ENCODE measurements around the gene RPS6KA2.
"Not testable (repeated sequence)": the region's sequence is repeated elsewhere in the genome, so short reads cannot be mapped to it uniquely, and the experiment has no call there.

Gene RPS6KA2

GRCh38 chr6:166538297-166539010 lies 88.6 kb downstream of the RPS6KA2 start:
- no peak overlapping the region for H3K4me3 ChIP-seq (ENCODE audit: low read length)
- TF ChIP-seq ZNF274 (IDR thresholded peaks at IDR 0.05; ENCODE audit: low read depth, low read length): no peak

GRCh38 chr6:166534658-166535406 lies 92.2 kb downstream of the RPS6KA2 start:
- TF ChIP-seq ZNF274 (IDR thresholded peaks at IDR 0.05; ENCODE audit: low read depth, low read length): no peak

GRCh38 chr6:166533205-166533824 lies 93.7 kb downstream of the RPS6KA2 start:
- TF ChIP-seq ZNF274 (IDR thresholded peaks at IDR 0.05; ENCODE audit: low read depth, low read length): no peak

More at GRCh38 chr6:166534658-166535406, 92.2 kb downstream of the RPS6KA2 start:
- no peak overlapping the region for H3K4me3 ChIP-seq (ENCODE audit: low read length)

GRCh38 chr6:166532302-166532701 lies 94.7 kb downstream of the RPS6KA2 start:
- TF ChIP-seq ZNF274 (IDR thresholded peaks at IDR 0.05; ENCODE audit: low read depth, low read length): no peak
- no peak overlapping the region for H3K4me3 ChIP-seq (ENCODE audit: low read length)

More at GRCh38 chr6:166533205-166533824, 93.7 kb downstream of the RPS6KA2 start:
- no peak overlapping the region for H3K4me3 ChIP-seq (ENCODE audit: low read length)

GRCh38 chr6:166530211-166531095 lies 96.6 kb downstream of the RPS6KA2 start:
- H3K4me3 ChIP-seq (ENCODE audit: low read length): no peak overlapping the region
- TF ChIP-seq ZNF274 (IDR thresholded peaks at IDR 0.05; ENCODE audit: low read depth, low read length): no peak

GRCh38 chr6:166529586-166529985 lies 97.5 kb downstream of the RPS6KA2 start:
- no peak overlapping the region for H3K4me3 ChIP-seq (ENCODE audit: low read length)
- no peak for TF ChIP-seq ZNF274 (IDR thresholded peaks at IDR 0.05; ENCODE audit: low read depth, low read length)

- H3K4me3 ChIP-seq (ENCODE audit: low read length): not testable (repeated sequence)
Measured at GRCh38 chr6:166529058-166529457, 98.0 kb downstream of the RPS6KA2 start.

- no peak for TF ChIP-seq ZNF274 (IDR thresholded peaks at IDR 0.05; ENCODE audit: low read depth, low read length)
- H3K4me3 ChIP-seq (ENCODE audit: low read length): no peak overlapping the region
Measured at GRCh38 chr6:166527849-166528248, 99.2 kb downstream of the RPS6KA2 start.

GRCh38 chr6:166526937-166527336 lies 100.1 kb downstream of the RPS6KA2 start:
- TF ChIP-seq ZNF274 (IDR thresholded peaks at IDR 0.05; ENCODE audit: low read depth, low read length): no peak
- H3K4me3 ChIP-seq (ENCODE audit: low read length): no peak overlapping the region

- TF ChIP-seq ZNF274 (IDR thresholded peaks at IDR 0.05; ENCODE audit: low read depth, low read length): no peak
- H3K4me3 ChIP-seq (ENCODE audit: low read length): no peak overlapping the region
Measured at GRCh38 chr6:166525567-166525966, 101.5 kb downstream of the RPS6KA2 start.

GRCh38 chr6:166523782-166524559 lies 103.1 kb downstream of the RPS6KA2 start:
- H3K4me3 ChIP-seq (ENCODE audit: low read length): no peak overlapping the region
- no peak for TF ChIP-seq ZNF274 (IDR thresholded peaks at IDR 0.05; ENCODE audit: low read depth, low read length)

- H3K4me3 ChIP-seq (ENCODE audit: low read length): no peak overlapping the region
- no peak for TF ChIP-seq ZNF274 (IDR thresholded peaks at IDR 0.05; ENCODE audit: low read depth, low read length)
Measured at GRCh38 chr6:166520905-166521834, 105.9 kb downstream of the RPS6KA2 start.
